Measurements from ENCODE around the gene PSMB7. TPM values are rescaled to one million over a fixed set of nuclear protein-coding genes. Genes with fewer than 3 reads are reported as not detected.

Gene PSMB7
- total and polyA plus RNA-seq, 2 of the 13 experiments (the other 11 are each of a cell fraction or from before 2014, with no cell fraction given): 259 to 291 TPM

DNA sequence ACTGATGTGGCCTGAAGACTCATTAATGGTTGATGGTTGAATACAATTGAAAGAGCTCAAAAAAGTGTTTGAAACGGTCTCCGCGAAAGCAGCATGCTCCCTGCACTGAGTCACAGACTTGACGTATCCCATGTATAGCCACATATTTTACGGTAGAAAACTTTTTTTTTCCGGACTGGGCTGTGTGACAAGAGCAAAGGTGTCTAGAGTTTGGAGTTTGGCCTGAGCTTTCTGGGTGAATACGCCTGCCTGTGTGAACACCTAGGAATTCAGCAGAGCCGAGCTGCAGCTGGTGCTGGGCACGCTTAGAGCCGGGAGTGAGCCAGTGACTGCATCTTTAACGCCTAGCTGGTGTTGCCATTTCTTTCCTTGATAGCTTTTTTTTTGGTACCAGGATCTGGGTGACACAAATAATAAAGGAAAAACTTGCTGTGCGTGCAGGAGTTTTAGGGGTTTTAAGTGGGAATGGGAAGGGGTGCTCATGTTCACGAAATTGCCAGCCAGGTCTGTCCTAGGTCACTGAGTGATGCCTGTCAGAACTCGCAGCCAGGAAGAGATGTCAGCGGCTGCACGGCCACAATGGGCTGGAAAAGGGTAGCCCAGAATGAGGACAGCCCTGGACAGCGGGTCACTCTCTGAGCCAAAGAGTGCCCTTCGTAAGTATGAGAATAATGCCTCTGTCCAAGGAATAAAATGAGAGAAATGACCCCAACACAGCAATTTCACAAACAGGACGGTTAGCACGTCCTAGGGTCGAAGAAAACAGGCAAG, 51.7 kb downstream of the PSMB7 start:
- no peaks in the 10 kb centered on the region for H3K9me3 ChIP-seq (ENCODE audit: low read length)
- no peak overlapping the region for H2AFZ ChIP-seq (ENCODE audit: low read length)
- no peak overlapping the region for H3K4me2 ChIP-seq (ENCODE audit: low read depth, low read length)
- intact Hi-C loops (cut with micrococcal nuclease; ENCODE audit: unreplicated experiment): no loop called here
- in situ Hi-C loops (cut with HindIII; ENCODE audit: extremely low pct_ligation_motif_present, low pct_unique_long_range_greater_than_20kb): no loop called here
- H4K20me1 ChIP-seq (ENCODE audit: insufficient read depth, low read length): peaks cover 10% of the 10 kb centered on the region; the same call in 1 of the 2 replicates
- ATAC-seq (no peak), FAIRE-seq (no peak), DNase-seq (ENCODE audit: low spot score) (no peak)
- H3K4me1 ChIP-seq (ENCODE audit: insufficient read depth, low read length): peaks cover 33% of the 10 kb centered on the region
- CTCF ChIA-PET (ENCODE audit: low intra/inter-chr PET ratio, low total read pairs): no interaction called here
- no peak overlapping the region for H3K27ac ChIP-seq (ENCODE audit: extremely low read length, insufficient read depth, low read length)
- H3K9ac ChIP-seq (ENCODE audit: insufficient read depth, low read depth, low read length): no peak overlapping the region
- H3K79me2 ChIP-seq (ENCODE audit: insufficient read depth, low read length): peaks cover 74% of the 10 kb centered on the region
- POLR2A ChIA-PET: interaction anchor here (0.7 kb wide), 1 partner anchor 23 kb away, joined by 3 read pairs; no protein-coding TSS in a partner anchor
- H3K4me3 ChIP-seq (replicated peaks in 1 of 3; ENCODE audit: insufficient read depth in 1 of 3, low read depth in 2 of 3, low read length in 3 of 3): no peak overlapping the region
- BruUV-seq (replicated peaks): no TSS peak
- WGBS (ENCODE audit: low lambda C conversion rate): 98% methylated on average over 21 of the region's 21 CpGs
- peaks cover 5 to 7% of the 10 kb centered on the region in 2 experiments; a peak in 2 of 5 replicates for H3K36me3 ChIP-seq (replicated peaks in 1 of 2; ENCODE audit: control insufficient read depth in 1 of 2, insufficient read depth in 2 of 2, low read length in 2 of 2)
- TF ChIP-seq, protein P1, sequence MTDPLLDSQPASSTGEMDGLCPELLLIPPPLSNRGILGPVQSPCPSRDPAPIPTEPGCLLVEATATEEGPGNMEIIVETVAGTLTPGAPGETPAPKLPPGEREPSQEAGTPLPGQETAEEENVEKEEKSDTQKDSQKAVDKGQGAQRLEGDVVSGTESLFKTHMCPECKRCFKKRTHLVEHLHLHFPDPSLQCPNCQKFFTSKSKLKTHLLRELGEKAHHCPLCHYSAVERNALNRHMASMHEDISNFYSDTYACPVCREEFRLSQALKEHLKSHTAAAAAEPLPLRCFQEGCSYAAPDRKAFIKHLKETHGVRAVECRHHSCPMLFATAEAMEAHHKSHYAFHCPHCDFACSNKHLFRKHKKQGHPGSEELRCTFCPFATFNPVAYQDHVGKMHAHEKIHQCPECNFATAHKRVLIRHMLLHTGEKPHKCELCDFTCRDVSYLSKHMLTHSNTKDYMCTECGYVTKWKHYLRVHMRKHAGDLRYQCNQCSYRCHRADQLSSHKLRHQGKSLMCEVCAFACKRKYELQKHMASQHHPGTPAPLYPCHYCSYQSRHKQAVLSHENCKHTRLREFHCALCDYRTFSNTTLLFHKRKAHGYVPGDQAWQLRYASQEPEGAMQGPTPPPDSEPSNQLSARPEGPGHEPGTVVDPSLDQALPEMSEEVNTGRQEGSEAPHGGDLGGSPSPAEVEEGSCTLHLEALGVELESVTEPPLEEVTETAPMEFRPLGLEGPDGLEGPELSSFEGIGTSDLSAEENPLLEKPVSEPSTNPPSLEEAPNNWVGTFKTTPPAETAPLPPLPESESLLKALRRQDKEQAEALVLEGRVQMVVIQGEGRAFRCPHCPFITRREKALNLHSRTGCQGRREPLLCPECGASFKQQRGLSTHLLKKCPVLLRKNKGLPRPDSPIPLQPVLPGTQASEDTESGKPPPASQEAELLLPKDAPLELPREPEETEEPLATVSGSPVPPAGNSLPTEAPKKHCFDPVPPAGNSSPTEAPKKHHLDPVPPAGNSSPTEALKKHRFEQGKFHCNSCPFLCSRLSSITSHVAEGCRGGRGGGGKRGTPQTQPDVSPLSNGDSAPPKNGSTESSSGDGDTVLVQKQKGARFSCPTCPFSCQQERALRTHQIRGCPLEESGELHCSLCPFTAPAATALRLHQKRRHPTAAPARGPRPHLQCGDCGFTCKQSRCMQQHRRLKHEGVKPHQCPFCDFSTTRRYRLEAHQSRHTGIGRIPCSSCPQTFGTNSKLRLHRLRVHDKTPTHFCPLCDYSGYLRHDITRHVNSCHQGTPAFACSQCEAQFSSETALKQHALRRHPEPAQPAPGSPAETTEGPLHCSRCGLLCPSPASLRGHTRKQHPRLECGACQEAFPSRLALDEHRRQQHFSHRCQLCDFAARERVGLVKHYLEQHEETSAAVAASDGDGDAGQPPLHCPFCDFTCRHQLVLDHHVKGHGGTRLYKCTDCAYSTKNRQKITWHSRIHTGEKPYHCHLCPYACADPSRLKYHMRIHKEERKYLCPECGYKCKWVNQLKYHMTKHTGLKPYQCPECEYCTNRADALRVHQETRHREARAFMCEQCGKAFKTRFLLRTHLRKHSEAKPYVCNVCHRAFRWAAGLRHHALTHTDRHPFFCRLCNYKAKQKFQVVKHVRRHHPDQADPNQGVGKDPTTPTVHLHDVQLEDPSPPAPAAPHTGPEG (CRISPR knock-in tag; IDR thresholded peaks at IDR 0.05): no peak
- TF ChIP-seq ZNF672 (CRISPR knock-in tag; IDR thresholded peaks at IDR 0.05): no peak
- TF ChIP-seq RBM22 (optimal IDR thresholded peaks at IDR 0.05; ENCODE audit: low read length): peak; percentile 17
- no peak for TF ChIP-seq ZBTB3 (CRISPR knock-in tag; IDR thresholded peaks at IDR 0.05; ENCODE audit: borderline replicate concordance, low read depth)
- TF ChIP-seq, protein P2, sequence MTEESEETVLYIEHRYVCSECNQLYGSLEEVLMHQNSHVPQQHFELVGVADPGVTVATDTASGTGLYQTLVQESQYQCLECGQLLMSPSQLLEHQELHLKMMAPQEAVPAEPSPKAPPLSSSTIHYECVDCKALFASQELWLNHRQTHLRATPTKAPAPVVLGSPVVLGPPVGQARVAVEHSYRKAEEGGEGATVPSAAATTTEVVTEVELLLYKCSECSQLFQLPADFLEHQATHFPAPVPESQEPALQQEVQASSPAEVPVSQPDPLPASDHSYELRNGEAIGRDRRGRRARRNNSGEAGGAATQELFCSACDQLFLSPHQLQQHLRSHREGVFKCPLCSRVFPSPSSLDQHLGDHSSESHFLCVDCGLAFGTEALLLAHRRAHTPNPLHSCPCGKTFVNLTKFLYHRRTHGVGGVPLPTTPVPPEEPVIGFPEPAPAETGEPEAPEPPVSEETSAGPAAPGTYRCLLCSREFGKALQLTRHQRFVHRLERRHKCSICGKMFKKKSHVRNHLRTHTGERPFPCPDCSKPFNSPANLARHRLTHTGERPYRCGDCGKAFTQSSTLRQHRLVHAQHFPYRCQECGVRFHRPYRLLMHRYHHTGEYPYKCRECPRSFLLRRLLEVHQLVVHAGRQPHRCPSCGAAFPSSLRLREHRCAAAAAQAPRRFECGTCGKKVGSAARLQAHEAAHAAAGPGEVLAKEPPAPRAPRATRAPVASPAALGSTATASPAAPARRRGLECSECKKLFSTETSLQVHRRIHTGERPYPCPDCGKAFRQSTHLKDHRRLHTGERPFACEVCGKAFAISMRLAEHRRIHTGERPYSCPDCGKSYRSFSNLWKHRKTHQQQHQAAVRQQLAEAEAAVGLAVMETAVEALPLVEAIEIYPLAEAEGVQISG (CRISPR knock-in tag; IDR thresholded peaks at IDR 0.05): no peak
- H3K27me3 ChIP-seq (ENCODE audit: control insufficient read depth in 1 of 2, insufficient read depth in 2 of 2, low read length in 2 of 2): no peaks in the 10 kb centered on the region
